HG03457 (cell line): ENCODE results near the gene LDLRAD4.
"Not testable (repeated sequence)": the region's sequence is repeated elsewhere in the genome, so short reads cannot be mapped to it uniquely, and the experiment has no call there.

Experiments
- ATAC-seq: cut with Tn5 transposase; IDR thresholded peaks from one replicate; pipeline ENCODE4 v1.9.1; 2021; ENCODE audit warnings: moderate number of reproducible peaks; ENCODE audit not compliant: unreplicated experiment

LDLRAD4 gene

GRCh38 chr18:13638719-13639595, 420.4 kb downstream of the LDLRAD4 start:
- no peak for ATAC-seq

- ATAC-seq, result no peak
Observed at GRCh38 chr18:13640266-13640860, 421.8 kb downstream of the LDLRAD4 start.

- ATAC-seq, result no peak
Observed at GRCh38 chr18:13641551-13642439, 423.2 kb downstream of the LDLRAD4 start.

GRCh38 chr18:13642440-13642827, 423.9 kb downstream of the LDLRAD4 start:
- no peak for ATAC-seq

GRCh38 chr18:13643261-13643751, 424.7 kb downstream of the LDLRAD4 start:
- ATAC-seq, result no peak

- no peak for ATAC-seq
Observed at GRCh38 chr18:13645093-13645492, 426.5 kb downstream of the LDLRAD4 start.

- no peak for ATAC-seq
Observed at GRCh38 chr18:13646633-13647032, 428.1 kb downstream of the LDLRAD4 start.

- ATAC-seq, result no peak
Observed at GRCh38 chr18:13647761-13648160, 429.2 kb downstream of the LDLRAD4 start.

- no peak for ATAC-seq
Observed at GRCh38 chr18:13649397-13650390, 431.1 kb downstream of the LDLRAD4 start.

- ATAC-seq, result no peak
Observed at GRCh38 chr18:13653746-13654433, 435.3 kb downstream of the LDLRAD4 start.

- no peak for ATAC-seq
Observed at GRCh38 chr18:13657974-13658373, 439.4 kb downstream of the LDLRAD4 start.

GRCh38 chr18:13658436-13659204, 440.1 kb downstream of the LDLRAD4 start:
- ATAC-seq, result no peak

GRCh38 chr18:13660510-13660909, 441.9 kb downstream of the LDLRAD4 start:
- ATAC-seq, result no peak

- ATAC-seq, result no peak
Observed at GRCh38 chr18:13661051-13661778, 442.7 kb downstream of the LDLRAD4 start.

GRCh38 chr18:13661779-13662256, 443.3 kb downstream of the LDLRAD4 start:
- ATAC-seq, result no peak

- no peak for ATAC-seq
Observed at GRCh38 chr18:13672657-13673056, 454.1 kb downstream of the LDLRAD4 start.

- ATAC-seq, result no peak
Observed at GRCh38 chr18:13676471-13676870, 457.9 kb downstream of the LDLRAD4 start.

- not testable (repeated sequence) for ATAC-seq
Observed at GRCh38 chr18:13677350-13677749, 458.8 kb downstream of the LDLRAD4 start.
